ENCODE measurements around the gene B4GALT7.
"Not testable (repeated sequence)": the region's sequence is repeated elsewhere in the genome, so short reads cannot be mapped to it uniquely, and the experiment has no call there.

Gene B4GALT7

GRCh38 chr5:177608243-177609075, 8.5 kb downstream of the B4GALT7 start:
- no peak for DNase-seq

- DNase-seq = no peak
Observed at GRCh38 chr5:177609076-177610059, 9.4 kb downstream of the B4GALT7 start.

- no peak for DNase-seq
Observed at GRCh38 chr5:177610131-177610769, 10.3 kb downstream of the B4GALT7 start.

GRCh38 chr5:177610770-177611445, 11.0 kb downstream of the B4GALT7 start:
- no peak for DNase-seq

GRCh38 chr5:177611446-177612214, 11.7 kb downstream of the B4GALT7 start:
- DNase-seq = no peak

- no peak for DNase-seq
Observed at GRCh38 chr5:177612215-177612673, 12.3 kb downstream of the B4GALT7 start.

GRCh38 chr5:177620560-177620959, 20.6 kb downstream of the B4GALT7 start:
- no peak for DNase-seq

- not testable (repeated sequence) for DNase-seq
Observed at GRCh38 chr5:177624172-177624571, 24.2 kb downstream of the B4GALT7 start.

- DNase-seq = not testable (repeated sequence)
Observed at GRCh38 chr5:177630186-177630585, 30.3 kb downstream of the B4GALT7 start.

GRCh38 chr5:177634912-177635311, 35.0 kb downstream of the B4GALT7 start:
- not testable (repeated sequence) for DNase-seq

GRCh38 chr5:177645462-177645861, 45.5 kb downstream of the B4GALT7 start:
- not testable (repeated sequence) for DNase-seq

- DNase-seq = not testable (repeated sequence)
Observed at GRCh38 chr5:177651235-177651634, 51.3 kb downstream of the B4GALT7 start.

- DNase-seq = not testable (repeated sequence)
Observed at GRCh38 chr5:177657846-177658245, 57.9 kb downstream of the B4GALT7 start.

- DNase-seq = not testable (repeated sequence)
Observed at GRCh38 chr5:177658542-177658941, 58.6 kb downstream of the B4GALT7 start.
